H1 (cell line): ENCODE measurements around the gene PSG7. TPM values are rescaled to one million over a fixed set of nuclear protein-coding genes. Genes with fewer than 3 reads are reported as not detected.

Source experiments
- BACH1 ChIP-seq: IDR thresholded peaks from 2 replicates; pipeline ENCODE4 v1.6.1; 2012; ENCODE audit warnings: low read length, improper control_type of control experiment
- CHD1 ChIP-seq: IDR thresholded peaks from 2 replicates; pipeline ENCODE4 v1.6.1; 2012; ENCODE audit warnings: low read depth, low read length, improper control_type of control experiment
- CHD7 ChIP-seq: fragments of 300-600 bp; sonication (generic); IDR thresholded peaks from 2 replicates; pipeline ENCODE4 v1.7.1; 2012; ENCODE audit warnings: low read length, moderate library complexity, mild to moderate bottlenecking, inconsistent platforms; ENCODE audit not compliant: insufficient replicate concordance
- HDAC6 ChIP-seq: IDR thresholded peaks from one replicate; pipeline ENCODE4 v1.7.1; 2012; ENCODE audit warnings: low read depth, mild to moderate bottlenecking, inconsistent platforms, low read length, moderate library complexity
- POLR2A ChIP-seq, 2 experiments: IDR thresholded peaks; 1 replicate in 1 of 2; 2 replicates in 1 of 2; pipeline ENCODE4 v1.6.1; 2011; ENCODE audit warnings: low read depth in 2 of 2, low read length in 2 of 2, mild to moderate bottlenecking in 2 of 2; ENCODE audit errors: control extremely low read depth in 1 of 2
- RAD21 ChIP-seq, 2 experiments: IDR thresholded peaks in 1 of 2; conservative IDR thresholded peaks in 1 of 2; 2 replicates each; pipeline ENCODE4 v1.6.1; 2011; ENCODE audit warnings: low read depth in 2 of 2, low read length in 2 of 2, improper control_type of control experiment in 1 of 2, inconsistent platforms in 1 of 2, mild to moderate bottlenecking in 1 of 2, moderate library complexity in 1 of 2
- SP1 ChIP-seq: IDR thresholded peaks from 2 replicates; pipeline ENCODE4 v1.6.1; 2011; ENCODE audit warnings: low read depth, low read length
- TEAD4 ChIP-seq: IDR thresholded peaks from 2 replicates; pipeline ENCODE4 v1.6.1; 2012; ENCODE audit warnings: low read depth, low read length, inconsistent platforms, mixed read lengths
- YY1 ChIP-seq: IDR thresholded peaks from 2 replicates; pipeline ENCODE4 v1.6.1; 2011; ENCODE audit warnings: low read depth, mild to moderate bottlenecking, low read length
- polyA plus RNA-seq, 7 experiments: library from polyadenylated mRNA; depleted of rRNA in 3 of 7; stranded (reverse) in 5 of 7; unstranded in 2 of 7; fragments of >200 nt in 5 of 7; fragments of 200-250 nt in 2 of 7; gene quantifications; 1 replicate in 5 of 7; 2 replicates in 1 of 7; 4 replicates in 1 of 7; pipeline versions ENCODE4 v1.2.1 to v1.2.3, GENCODE V29; 2011 to 2013; ENCODE audit warnings: missing spikeins in 2 of 7, mixed read lengths in 2 of 7
- total RNA-seq: library from RNA; stranded (reverse); fragmentation: NEBNext Ultra II Directional; extraction: Animal tissue kit (Norgen Biotek cat#: 25700); gene quantifications from 2 replicates; pipeline ENCODE4 v1.2.1, GENCODE V29; 2021

PSG7 gene
- total and polyA plus RNA-seq, 2 of the 8 experiments (the other 6 are each of a cell fraction or from before 2014, with no cell fraction given) = not detected

GRCh38 chr19:42926781-42927180 is 10.2 kb downstream of the PSG7 start (continued):
- no peak for TF ChIP-seq CHD7
- no peak for TF ChIP-seq YY1
- no peak for TF ChIP-seq HDAC6
- no peak for TF ChIP-seq RAD21 (IDR thresholded peaks at IDR 0.05 in 1 of 2, conservative IDR thresholded peaks at IDR 0.05 in 1 of 2; ENCODE audit: low read depth in 2 of 2, low read length in 2 of 2)
- no peak for TF ChIP-seq CHD1
- no peak for TF ChIP-seq POLR2A (IDR thresholded peaks at IDR 0.05; ENCODE audit: control extremely low read depth in 1 of 2, low read depth in 2 of 2, low read length in 2 of 2)
- TF ChIP-seq SP1 = no peak
- no peak for TF ChIP-seq BACH1
- TF ChIP-seq TEAD4 = no peak
